NCI-H1105 treated with DMSO at 0.1 percent for 48 hours (cell line): ENCODE measurements around the gene TBX1.
"Not testable (repeated sequence)": the region's sequence is repeated elsewhere in the genome, so short reads cannot be mapped to it uniquely, and the experiment has no call there.

Experiments used
- DNase-seq: peaks from one replicate; lab custom pipeline; 2025; lab: John Stamatoyannopoulos, UW

Gene TBX1

GRCh38 chr22:19784384-19785175, 24.0 kb downstream of the TBX1 start:
- DNase-seq, result no peak

GRCh38 chr22:19785461-19786263, 25.1 kb downstream of the TBX1 start:
- no peak for DNase-seq

GRCh38 chr22:19786264-19786585, 25.6 kb downstream of the TBX1 start:
- no peak for DNase-seq

GRCh38 chr22:19786959-19787848, 26.6 kb downstream of the TBX1 start:
- DNase-seq, result no peak

GRCh38 chr22:19787849-19788141, 27.2 kb downstream of the TBX1 start:
- no peak for DNase-seq

- DNase-seq, result no peak
These were observed 28.2 kb downstream of the TBX1 start for GRCh38 chr22:19788661-19789225.

- no peak for DNase-seq
These were observed 28.8 kb downstream of the TBX1 start for GRCh38 chr22:19789406-19789805.

- no peak for DNase-seq
These were observed 29.2 kb downstream of the TBX1 start for GRCh38 chr22:19789828-19790227.

- no peak for DNase-seq
These were observed 30.7 kb downstream of the TBX1 start for GRCh38 chr22:19791243-19791642.

- no peak for DNase-seq
These were observed 31.3 kb downstream of the TBX1 start for GRCh38 chr22:19791894-19792293.

GRCh38 chr22:19792383-19792896, 31.9 kb downstream of the TBX1 start:
- not testable (repeated sequence) for DNase-seq

- DNase-seq, result no peak
These were observed 32.6 kb downstream of the TBX1 start for GRCh38 chr22:19793161-19793560.

GRCh38 chr22:19793661-19794310, 33.2 kb downstream of the TBX1 start:
- no peak for DNase-seq

GRCh38 chr22:19795617-19796008, 35.0 kb downstream of the TBX1 start:
- DNase-seq, result no peak

GRCh38 chr22:19796160-19796559, 35.6 kb downstream of the TBX1 start:
- DNase-seq, result no peak

- no peak for DNase-seq
These were observed 36.8 kb downstream of the TBX1 start for GRCh38 chr22:19797086-19798002.

GRCh38 chr22:19798003-19798665, 37.6 kb downstream of the TBX1 start:
- no peak for DNase-seq

GRCh38 chr22:19798891-19799293, 38.3 kb downstream of the TBX1 start:
- DNase-seq, result no peak

- DNase-seq, result no peak
These were observed 39.0 kb downstream of the TBX1 start for GRCh38 chr22:19799322-19800190.
